HG03520 (cell line): Measurements from ENCODE around the gene ZNF474.
"Not testable (repeated sequence)": the region's sequence is repeated elsewhere in the genome, so short reads cannot be mapped to it uniquely, and the experiment has no call there.

Experiments used
- ATAC-seq: cut with Tn5 transposase; IDR thresholded peaks from one replicate; pipeline ENCODE4 v1.9.1; 2021; ENCODE audit warnings: mild to moderate bottlenecking, moderate library complexity; ENCODE audit not compliant: unreplicated experiment

The ZNF474 gene

DNA sequence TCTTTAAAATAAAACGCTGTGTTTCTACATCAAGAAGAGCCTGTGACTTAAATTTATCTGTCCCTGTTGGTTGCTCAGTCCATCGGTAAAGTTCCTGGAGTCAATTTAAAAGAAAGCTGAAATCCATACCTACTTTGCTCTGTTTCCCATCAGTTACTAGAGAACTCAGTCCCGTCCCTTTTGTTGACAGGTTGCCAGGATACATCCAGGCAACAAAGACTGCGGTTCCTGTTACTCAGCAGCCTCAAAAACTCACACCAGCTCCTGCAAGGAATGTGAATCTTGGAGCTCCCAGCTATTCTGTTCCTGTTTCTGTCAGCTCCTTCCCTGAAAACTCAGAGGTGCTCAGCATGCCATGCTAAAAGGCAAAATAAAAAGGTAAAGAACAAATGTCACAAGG, at the start of gene ZNF474:
TSS of gene ZNF474 (plus strand) at position 241 of the 400 bp plus-strand sequence. CDS start 22,445 bp downstream, outside the sequence.
- no peak for ATAC-seq

DNA sequence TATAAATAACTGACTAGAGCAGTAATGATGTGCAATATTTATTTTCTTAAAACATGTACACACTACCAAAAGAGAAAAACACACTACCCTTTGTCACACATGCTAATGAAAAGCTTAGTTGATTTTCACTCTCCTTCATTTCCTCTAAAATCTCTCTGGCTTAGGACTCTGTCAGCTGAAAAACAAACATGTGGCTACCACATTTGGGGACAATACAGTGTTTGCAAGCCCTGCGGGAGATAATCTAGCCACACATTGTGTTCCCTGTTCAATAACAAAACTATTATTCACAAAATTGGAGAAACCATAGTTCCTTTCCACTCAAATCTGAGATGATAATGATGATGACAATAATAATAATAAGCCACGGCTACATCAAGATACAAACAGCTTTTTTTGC, 47.8 kb upstream of the ZNF474 start:
- ATAC-seq, result no peak

DNA sequence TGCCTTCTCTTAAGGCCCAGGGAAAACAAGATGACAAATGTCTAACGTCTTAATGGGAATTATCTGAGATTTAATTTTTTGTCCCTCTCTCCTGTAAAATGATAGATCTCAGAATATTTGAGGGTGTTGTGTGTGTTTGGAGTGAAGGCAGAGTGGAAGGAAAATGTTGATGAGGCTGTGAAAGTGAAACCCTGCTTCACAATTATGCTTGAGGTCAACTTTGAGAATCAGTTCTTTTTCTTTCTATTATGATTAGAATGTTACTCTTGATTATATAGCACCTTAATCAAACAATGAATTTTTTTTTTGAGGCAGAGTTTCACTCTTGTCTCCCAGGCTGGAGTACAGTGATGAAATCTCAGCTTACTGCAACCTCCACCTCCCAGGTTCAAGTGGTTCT, 45.8 kb upstream of the ZNF474 start:
- no peak for ATAC-seq

DNA sequence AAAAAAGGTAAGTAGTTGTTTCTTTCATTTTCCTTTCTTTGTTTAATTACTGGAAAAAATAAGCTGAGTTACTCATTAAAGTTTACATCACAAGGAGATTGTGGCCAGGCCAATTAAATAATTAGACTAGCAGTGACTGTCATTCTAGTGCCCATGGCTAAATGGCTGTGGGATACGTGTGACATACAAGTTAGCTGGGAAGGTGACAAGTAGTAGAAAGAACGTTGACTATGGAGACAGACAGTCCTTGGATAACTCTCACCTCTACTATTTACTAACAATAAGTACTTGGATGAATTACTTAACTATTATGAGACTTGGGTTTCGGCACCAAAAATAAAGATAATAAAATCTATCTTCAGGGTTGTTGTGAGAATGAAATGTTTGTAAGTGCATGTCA, 44.3 kb upstream of the ZNF474 start:
- no peak for ATAC-seq

DNA sequence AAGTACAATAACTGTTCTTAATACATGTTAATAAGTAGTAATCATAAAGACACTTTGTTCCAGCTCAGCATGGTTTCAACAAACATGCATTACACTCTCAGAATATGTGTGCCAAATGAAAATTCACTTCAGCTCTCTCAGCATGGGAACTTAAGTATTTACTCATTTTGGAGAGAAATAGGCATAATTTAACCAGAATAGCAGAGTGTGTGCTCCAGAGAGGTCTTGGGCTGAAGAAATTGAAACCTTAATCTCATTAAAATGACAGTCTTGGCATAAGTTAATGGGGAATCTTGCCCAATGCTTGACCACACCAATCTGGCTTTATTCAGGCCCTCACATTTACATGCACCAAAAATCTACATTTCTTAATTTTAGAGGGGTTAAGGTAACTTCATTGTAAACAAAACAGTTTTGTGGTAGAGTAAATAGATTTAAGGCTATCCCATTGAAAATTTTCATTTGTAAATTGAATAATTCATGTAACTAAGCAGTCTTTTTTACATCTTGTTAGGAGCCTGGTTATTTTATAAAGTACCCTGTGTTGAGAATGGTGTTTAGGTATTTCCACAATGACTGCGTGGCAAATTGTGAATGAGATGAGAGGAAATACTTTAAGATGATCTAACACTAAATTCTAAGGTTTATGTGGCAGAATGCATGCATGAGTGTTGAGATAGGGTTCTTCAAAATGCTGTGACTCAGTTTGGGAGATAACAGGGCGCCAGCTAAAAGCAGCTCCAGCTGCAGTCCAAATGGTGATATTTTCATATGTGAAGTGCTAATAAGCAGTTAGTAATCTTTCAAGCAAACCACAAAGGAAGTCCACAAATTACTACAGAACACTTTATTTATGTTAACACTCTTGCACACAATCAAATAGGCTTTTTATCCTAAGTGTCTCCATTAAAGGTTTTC, 40.0 kb upstream of the ZNF474 start:
- no peak for ATAC-seq

DNA sequence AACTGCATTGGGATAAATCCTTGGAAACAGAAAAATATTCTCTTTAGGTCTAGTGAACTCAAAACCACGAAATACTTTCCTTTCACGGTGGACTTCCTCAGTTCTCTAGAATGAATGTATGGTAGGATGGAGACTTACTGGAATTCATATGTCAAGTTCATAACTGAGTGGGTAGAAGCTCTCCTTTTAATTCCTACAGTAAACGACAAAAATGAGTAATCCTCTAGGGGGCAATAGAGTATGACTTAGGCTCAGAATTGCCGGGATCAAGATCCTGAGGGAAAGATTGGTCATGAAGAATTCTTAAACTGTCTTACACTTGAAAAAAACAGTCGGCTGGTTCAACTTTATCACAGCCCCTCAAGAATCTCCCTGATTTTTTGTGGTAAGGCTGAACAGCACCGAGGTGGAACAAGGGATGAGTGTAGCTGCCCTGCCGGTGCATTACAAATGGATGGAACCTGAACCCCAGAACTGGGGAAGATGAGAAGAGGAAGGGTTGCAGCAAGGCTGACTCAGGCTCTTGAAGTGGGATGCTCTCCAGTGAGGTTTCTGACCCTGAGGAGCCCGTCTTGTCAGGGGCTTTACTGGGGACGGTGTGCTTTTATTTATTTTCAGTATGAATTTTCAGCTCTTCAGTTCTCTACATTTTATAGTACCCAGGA, 37.3 kb upstream of the ZNF474 start:
- ATAC-seq, result no peak

DNA sequence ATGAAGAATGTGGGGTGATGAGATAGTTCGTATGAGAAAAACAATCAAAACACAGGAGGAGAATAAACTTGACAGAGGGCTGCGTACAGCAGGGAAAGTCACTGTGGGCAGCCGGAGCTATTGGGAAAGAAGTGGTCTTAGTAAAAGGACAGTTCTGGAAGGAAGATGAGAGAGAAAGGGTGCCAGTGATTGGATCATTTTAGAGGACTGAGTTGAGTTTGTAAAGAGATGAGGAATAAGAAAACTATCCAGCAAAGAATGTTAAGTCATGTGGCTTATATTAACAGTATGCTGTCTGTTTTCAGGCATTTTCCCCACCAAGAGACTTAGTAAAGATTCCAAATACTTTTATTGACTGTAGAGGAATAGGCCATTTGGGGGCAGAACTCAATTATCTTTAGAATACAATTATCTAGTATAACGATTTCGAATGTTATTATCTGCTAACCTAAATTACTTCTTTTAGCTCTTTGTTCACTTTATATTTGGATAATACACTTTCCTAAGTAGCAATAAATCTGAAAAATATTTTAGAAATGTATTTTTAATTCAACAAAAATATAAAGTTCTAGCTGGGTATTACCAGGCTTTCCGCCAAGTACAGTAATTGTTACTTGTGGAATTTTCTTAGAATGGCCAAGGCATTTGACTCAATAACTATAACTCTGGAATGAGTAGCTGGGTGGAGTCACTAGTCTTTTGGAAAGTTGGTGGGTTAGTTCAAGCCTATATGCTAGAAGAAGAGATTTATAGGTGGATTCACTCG, 35.7 kb upstream of the ZNF474 start:
- no peak for ATAC-seq

DNA sequence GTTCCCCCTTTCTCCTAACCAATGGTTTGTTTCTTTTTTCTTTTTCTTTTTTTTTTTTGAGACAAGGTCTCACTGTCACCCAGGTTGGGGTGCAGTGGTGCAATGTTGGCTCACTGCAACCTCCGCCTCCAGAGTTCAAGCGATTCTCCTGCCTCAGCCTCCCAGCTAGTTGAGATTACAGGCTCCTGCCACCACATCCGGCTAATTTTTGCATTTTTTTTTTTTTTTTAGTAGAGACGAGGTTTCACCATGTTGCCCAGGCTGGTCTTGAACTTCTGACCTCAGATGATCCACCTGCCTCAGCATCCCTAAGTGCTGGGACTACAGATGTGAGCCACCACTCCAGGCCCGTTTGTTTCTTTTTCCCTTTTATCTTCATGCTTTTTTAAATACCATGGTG, 35.1 kb upstream of the ZNF474 start:
- not testable (repeated sequence) for ATAC-seq

DNA sequence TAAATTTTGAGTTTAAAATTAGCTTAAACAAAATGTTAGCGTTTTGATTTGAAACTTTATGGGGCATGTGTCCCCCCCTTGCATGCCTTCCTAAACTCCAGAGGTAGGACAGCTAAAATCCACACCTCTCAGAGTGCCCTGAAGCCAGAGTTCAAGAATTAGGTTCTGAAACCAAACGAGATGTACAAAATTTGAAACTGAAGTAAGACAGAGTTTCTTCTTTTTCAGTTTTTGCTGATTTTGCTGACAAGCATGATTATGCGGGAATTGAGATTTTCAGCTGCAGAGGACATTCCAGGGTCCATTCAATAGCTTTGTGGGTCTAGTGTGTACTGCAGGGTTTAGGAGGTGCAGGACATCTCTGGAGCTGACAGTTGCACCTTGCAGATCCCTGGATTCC, 34.2 kb upstream of the ZNF474 start:
- ATAC-seq, result no peak

DNA sequence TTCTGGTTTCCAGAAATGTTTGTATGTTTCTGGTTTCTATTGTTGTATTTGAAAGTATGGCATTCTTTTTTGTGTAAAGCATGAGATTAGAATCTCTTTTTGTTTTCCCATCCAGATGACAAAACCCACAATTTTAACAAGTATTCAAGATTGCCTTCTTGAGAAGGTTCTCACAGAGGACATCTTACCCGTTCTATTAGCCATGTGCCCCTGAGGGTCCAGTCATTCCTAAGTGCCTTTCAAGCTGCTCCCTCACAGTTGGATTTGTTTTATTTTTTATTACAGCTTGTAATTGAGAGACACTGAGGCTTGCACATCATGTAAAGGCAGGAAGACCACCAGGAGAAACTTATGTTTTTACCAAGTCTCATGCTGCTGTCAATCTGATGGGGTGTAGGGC, 32.0 kb upstream of the ZNF474 start:
- ATAC-seq, result no peak

DNA sequence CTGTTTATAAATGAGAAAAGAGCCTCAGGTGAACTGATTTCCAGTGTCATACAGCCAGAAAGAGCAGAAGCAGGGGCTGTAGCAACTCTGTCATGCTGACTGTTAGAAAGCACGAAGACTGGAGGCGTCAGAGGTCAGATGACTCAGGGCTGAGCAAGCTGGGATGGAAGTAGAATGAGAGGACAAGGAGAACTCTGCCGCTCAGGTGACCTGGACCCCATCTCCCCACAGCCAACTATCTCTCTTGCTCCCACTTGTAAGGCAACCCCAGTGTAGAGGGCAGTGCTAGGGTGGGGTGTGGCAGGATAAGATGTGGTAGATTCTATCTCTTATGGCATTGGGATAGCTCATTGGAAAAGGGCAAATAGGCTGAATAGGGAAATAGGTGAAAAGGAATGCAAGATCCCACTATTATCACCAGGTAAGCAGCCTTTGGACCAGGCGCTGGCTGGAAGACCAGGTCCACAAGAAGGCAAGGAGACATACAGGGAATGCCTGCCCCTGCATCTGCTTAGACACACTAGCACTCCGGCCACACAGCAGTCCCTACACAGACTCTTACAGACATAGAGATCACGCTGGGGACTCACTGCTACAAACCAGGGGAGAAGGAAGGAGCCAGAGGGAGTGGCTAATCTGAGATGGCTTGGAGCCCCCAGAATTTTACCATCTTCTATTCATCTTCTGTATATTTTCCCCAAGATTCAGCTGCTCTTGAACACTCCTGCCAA, 30.1 kb upstream of the ZNF474 start:
- ATAC-seq, result no peak

DNA sequence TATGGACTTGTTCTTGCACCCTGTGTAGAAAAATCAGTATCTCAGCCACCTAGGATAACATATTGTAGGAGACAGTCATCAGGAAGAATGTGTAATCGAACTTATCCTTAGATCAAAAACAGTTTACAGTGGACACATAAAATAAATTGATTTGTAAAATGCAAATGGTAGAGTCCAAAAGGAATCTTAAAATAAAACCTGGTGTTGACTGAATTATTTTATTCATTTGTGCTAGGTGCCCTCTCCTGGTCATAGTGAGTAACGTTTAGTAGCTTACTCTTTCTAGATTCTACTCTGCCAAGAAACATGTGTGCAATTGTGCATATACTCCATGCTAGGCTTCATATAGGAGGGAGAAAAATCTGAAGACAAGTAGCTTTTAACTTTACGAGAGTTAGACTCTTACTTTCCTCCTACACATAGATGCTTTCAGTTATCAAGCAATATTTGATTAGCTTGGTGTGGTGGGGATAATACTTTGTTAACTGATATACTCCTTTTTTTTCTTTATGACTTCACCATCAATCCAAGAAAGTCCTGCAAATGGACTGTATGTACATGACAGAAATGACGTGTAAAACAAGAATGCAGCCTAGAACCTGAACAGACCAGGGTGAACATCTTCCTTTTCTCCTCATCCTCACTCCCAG, 27.6 kb upstream of the ZNF474 start:
- ATAC-seq, result peak; percentile 79

DNA sequence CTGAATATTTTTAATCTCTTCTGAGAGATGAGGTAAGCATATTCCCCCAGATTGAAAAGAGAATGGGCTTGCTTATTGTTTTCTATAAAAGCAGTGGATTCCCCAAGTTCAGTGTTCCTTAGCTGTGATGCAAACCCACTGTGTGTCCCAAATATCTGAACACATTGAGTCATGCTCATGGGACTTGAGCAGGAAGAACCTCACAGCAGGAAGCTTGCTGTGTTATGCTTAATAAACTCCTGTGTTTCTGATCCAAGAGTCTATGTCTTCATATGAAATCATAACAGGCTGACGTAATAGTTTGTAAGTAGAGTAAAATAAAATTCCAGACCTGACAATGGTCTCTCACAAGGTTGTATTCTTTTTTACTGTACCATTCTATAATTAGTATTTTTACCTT, 26.5 kb upstream of the ZNF474 start:
- no peak for ATAC-seq

DNA sequence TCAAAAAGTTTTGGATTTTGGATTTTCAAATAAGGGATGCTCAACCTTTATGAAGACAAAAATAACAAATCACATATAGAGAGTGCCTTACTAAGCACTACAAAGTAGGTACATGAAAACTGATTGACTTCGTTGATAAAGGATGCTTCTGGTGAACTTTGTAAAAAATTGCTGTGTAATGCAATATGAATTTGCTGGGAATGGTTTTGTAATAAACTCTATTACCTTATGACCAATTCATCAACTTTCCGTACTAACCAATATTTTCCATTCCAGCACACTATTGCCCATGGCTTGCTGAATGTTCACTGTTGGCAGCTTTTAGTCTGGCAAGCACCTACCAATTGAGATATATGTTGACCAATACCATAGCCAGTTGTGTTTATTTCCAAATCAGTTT, 23.4 kb upstream of the ZNF474 start:
- no peak for ATAC-seq

DNA sequence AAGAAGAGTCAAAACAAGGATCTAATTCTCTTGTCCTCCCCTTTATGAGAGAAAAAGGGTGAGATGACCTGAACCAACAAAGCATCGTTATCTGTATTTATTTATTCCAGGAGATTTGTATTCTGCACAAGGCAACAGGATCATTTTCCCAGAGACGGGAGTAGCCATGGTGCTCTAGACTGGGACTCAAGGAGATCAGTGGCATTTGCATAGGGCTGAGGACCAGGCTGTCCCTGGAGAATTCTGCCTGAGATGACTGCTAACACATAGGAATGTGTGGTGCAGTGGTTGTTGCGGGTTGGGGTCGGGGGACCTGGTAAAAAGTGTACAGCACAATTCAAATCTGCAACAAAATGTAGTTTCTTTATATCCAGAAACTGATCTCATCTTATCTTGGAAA, 22.3 kb upstream of the ZNF474 start:
- ATAC-seq, result no peak

DNA sequence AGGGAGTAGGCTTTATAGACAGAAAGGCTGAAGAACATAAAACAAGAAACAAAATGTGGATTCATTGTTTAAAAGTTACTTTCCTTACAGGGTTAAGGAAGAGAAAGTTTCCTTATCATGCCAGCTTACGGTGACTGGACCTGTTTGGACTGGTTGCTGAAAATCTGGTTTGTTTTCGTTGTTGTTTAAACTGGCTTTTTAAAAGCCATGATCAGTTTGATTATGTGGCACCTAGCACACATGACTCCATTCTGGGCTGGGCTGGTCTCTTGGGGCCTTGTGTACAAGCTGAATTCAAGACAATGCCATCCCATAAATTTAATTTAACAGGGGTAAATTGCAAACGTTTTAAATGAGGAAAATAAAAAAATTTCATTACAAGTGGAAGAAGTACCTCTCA, 18.4 kb upstream of the ZNF474 start:
- ATAC-seq, result no peak

DNA sequence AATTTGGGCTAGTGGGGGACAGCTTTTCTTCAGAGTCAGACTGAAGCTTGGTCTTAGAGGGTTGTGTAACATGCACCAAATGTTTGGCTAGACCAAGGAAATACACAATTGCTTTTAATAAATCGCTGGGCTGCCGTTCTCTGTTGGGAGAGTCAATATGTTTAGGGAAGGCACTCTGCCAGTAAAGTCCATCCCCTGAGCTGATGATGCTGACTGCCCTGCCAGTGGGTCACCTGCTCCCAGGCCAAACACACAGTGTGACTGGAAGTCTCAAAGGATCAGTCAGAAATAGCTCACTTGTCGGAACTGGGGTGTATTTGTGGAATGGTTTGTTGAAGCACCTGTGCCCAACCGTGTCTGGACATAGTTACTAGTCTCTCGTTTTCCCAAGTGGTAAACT, 17.9 kb upstream of the ZNF474 start:
- no peak for ATAC-seq

DNA sequence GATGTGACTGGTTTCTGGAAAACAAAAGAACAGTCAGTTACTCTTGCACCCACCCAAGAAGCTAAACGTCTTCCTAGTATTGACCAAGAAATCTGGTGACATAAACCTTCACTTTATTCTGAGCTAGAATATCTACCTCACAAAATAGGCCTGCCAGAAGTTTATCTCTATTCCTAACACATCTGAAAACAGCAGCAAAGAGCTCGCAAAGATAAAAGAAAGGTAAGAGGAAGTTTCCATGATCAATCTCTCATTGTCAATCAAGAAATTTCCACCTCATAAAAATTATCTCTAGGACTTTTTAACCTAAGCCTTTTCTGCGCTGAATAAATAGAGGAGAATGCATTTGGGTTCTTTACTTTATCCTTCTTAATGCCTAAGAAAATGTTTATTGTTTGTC, 17.3 kb upstream of the ZNF474 start:
- no peak for ATAC-seq

DNA sequence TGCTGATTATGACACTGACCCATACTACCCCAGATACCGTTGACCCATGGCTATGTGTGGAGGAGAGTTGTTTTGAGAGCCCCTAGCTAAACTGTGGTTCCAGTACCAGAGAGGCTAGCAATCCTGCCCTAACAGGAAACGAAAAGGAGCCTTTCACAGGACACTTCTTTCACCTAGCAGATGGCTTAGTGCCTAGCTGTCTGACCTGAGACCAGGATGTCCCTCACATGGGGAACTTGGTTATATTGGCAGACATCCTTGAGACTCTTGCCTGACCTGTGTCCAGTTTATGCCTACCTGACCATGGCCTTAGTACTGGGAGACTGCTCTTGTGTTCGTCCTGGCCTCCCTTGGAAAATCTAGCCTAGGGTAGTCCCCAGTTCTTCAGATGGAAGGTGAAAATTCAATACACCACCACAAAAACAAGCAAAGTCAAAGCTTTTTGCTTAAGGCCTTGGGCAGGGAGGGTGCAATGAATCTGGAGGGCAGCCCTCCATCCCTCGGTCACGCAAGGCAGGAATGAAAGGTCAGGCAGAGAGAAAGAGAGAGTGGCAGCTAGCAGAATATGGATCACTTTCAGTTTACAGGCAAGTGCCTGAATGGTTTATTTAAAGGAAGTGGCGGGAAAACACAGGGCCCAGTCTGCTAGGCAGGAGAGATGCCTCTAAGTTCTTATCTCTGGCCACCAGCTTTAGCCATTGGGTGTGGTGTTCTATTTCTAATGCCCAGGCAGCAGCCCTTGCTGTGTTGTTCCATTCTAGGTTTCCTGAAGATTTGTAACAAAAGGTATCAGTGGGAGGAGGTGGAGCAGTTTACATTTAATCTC, 16.4 kb upstream of the ZNF474 start:
- no peak for ATAC-seq

DNA sequence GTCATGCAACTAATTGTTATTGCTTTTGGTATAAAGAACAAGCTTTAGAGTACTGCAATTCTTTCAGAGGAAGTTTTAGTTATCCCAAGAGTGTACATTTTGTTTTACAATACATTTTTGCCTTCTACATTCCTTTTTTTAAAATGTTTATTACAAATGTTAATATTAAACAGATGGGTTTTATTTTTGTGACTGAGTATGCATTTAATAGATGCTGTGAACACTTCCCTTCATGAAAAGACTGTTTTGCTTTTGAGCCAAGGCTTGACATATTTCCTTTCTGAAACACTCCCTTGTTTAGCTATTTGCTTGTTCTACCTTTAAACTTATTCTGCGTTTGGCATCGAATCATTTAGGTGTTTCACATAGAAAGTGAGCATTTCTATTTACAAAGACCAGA, 14.8 kb upstream of the ZNF474 start:
- ATAC-seq, result no peak
